ENCODE data around the gene KRT28. TPM values are rescaled to one million over a fixed set of nuclear protein-coding genes. Genes with fewer than 3 reads are reported as not detected.
"Not testable (repeated sequence)": the region's sequence is repeated elsewhere in the genome, so short reads cannot be mapped to it uniquely, and the experiment has no call there.

Gene KRT28
- total RNA-seq, 4 donors from 2014 or later, result not detected

- Histone ChIP-seq H3K27ac (no peak overlapping the region), H3K4me3 (no peak overlapping the region), H3K27me3 (peaks cover 0 to 9% (median 3%) of the 10 kb centered on the region in 3 donors), H3K4me1 (no peaks in the 10 kb centered on the region), H3K9me3 (no peaks in the 10 kb centered on the region), H3K36me3 (no peaks in the 10 kb centered on the region)
- TF ChIP-seq CTCF (IDR thresholded peaks at IDR 0.05 in 4 of 5, conservative IDR thresholded peaks at IDR 0.05 in 1 of 5) (no peak), POLR2A (IDR thresholded peaks at IDR 0.05) (no peak)
- in situ Hi-C loops (cut with MboI; ENCODE audit: low sequenced_read_pairs in 4 of 4), result no loop called here
- intact Hi-C loops (cut with DNase I; ENCODE audit: low total_unique reads), result no loop called here
- DNase-seq, result no peak
- ATAC-seq, result no peak
Observed at GRCh38 chr17:40750391-40750790, 49.4 kb downstream of the KRT28 start.

- H3K27me3 ChIP-seq; in situ Hi-C loops (cut with MboI; ENCODE audit: low sequenced_read_pairs in 4 of 4); ATAC-seq; H3K9me3 ChIP-seq; H3K4me1 ChIP-seq; DNase-seq; H3K4me3 ChIP-seq; H3K36me3 ChIP-seq; H3K27ac ChIP-seq; intact Hi-C loops (cut with DNase I; ENCODE audit: low total_unique reads): not testable (repeated sequence)
Observed at GRCh38 chr17:40748666-40749065, 51.1 kb downstream of the KRT28 start.

Other genes starting within 250 kb of the KRT28 start
- gene CCR7, start 234.5 kb downstream of the KRT28 start, total RNA-seq, result under 1 TPM in 1 of 4 donors, not detected in 3; 0.11 TPM
- 10 to 100 TPM; 48.0 to 74.7 (median 64.5) TPM for gene SMARCE1, start 152.1 kb downstream of the KRT28 start, total RNA-seq
- gene KRT222, start 134.8 kb downstream of the KRT28 start, total RNA-seq, result not detected
- gene KRT24, start 96.2 kb downstream of the KRT28 start, total RNA-seq, result not detected
- not detected for gene KRT25, start 44.6 kb downstream of the KRT28 start, total RNA-seq
- not detected for gene KRT26, start 27.8 kb downstream of the KRT28 start, total RNA-seq
- not detected for gene KRT27, start 17.4 kb downstream of the KRT28 start, total RNA-seq
- 10 to 100 TPM in 2 of 4 donors, 1 to 10 TPM in 1, under 1 TPM in 1; 0.20 to 21.9 (median 9.4) TPM for gene KRT10, start 22.7 kb upstream of the KRT28 start, total RNA-seq
- gene KRT12, start 67.3 kb upstream of the KRT28 start, total RNA-seq, result not detected
- 1 to 10 TPM in 1 of 4 donors, not detected in 3; 2.7 TPM for gene KRT20, start 85.3 kb upstream of the KRT28 start, total RNA-seq
- gene KRT23, start 137.7 kb upstream of the KRT28 start, total RNA-seq, result under 1 TPM in 1 of 4 donors, not detected in 3; 0.42 TPM
- not detected for gene KRT39, start 167.0 kb upstream of the KRT28 start, total RNA-seq
- gene KRT40, start 184.4 kb upstream of the KRT28 start, total RNA-seq, result not detected
- gene KRTAP3-3, start 194.2 kb upstream of the KRT28 start, total RNA-seq, result not detected
- gene KRTAP3-2, start 199.9 kb upstream of the KRT28 start, total RNA-seq, result not detected
- gene KRTAP3-1, start 209.2 kb upstream of the KRT28 start, total RNA-seq, result not detected
- not detected for gene KRTAP1-5, start 227.2 kb upstream of the KRT28 start, total RNA-seq
- not detected for gene KRTAP1-4, start 230.2 kb upstream of the KRT28 start, total RNA-seq
- not detected for gene KRTAP1-3, start 234.9 kb upstream of the KRT28 start, total RNA-seq
- not detected for gene KRTAP1-1, start 241.5 kb upstream of the KRT28 start, total RNA-seq
- not detected for gene KRTAP2-1, start 247.4 kb upstream of the KRT28 start, total RNA-seq